Measurements from ENCODE around the gene MED15. TPM values are rescaled to one million over a fixed set of nuclear protein-coding genes. Genes with fewer than 3 reads are reported as not detected.

The MED15 gene
- total RNA-seq, 4 donors from 2014 or later, result 37.5 to 69.4 (median 52.7) TPM

- H3K27me3 ChIP-seq, result no peaks in the 10 kb centered on the region
- no peak for TF ChIP-seq CTCF (IDR thresholded peaks at IDR 0.05 in 4 of 5, conservative IDR thresholded peaks at IDR 0.05 in 1 of 5)
- TF ChIP-seq POLR2A (IDR thresholded peaks at IDR 0.05), result no peak
- intact Hi-C loops (cut with DNase I; ENCODE audit: low total_unique reads), result no loop called here
- no peak overlapping the region for H3K4me3 ChIP-seq
- ATAC-seq, result no peak
- H3K36me3 ChIP-seq, result peaks cover 0 to 16% of the 10 kb centered on the region in 2 donors
- peaks cover 14 to 17% of the 10 kb centered on the region in 2 donors for H3K4me1 ChIP-seq
- DNase-seq, result no peak
- H3K27ac ChIP-seq, result peak overlapping the region; percentile 26 to 60 (median 44)
- in situ Hi-C loops (cut with MboI; ENCODE audit: low sequenced_read_pairs in 4 of 4), result no loop called here
- H3K9me3 ChIP-seq, result no peaks in the 10 kb centered on the region
Observed at GRCh38 chr22:20524004-20524481, 16.6 kb downstream of the MED15 start.

GRCh38 chr22:20525048-20525447, 17.6 kb downstream of the MED15 start:
- in situ Hi-C loops (cut with MboI; ENCODE audit: low sequenced_read_pairs in 4 of 4), result no loop called here
- peaks cover 18% of the 10 kb centered on the region in 2 donors for H3K4me1 ChIP-seq

GRCh38 chr22:20526305-20526627, 18.9 kb downstream of the MED15 start:
- H3K27ac ChIP-seq, result no peak overlapping the region
- intact Hi-C loops (cut with DNase I; ENCODE audit: low total_unique reads), result no loop called here

More at GRCh38 chr22:20525048-20525447, 17.6 kb downstream of the MED15 start:
- Histone ChIP-seq H3K36me3 (peaks cover 0 to 10% of the 10 kb centered on the region in 2 donors), H3K4me3 (no peak overlapping the region), H3K27ac (no peak overlapping the region), H3K9me3 (no peaks in the 10 kb centered on the region), H3K27me3 (no peaks in the 10 kb centered on the region)
- TF ChIP-seq POLR2A (IDR thresholded peaks at IDR 0.05), result no peak
- TF ChIP-seq CTCF (IDR thresholded peaks at IDR 0.05 in 4 of 5, conservative IDR thresholded peaks at IDR 0.05 in 1 of 5), result no peak
- ATAC-seq (no peak), DNase-seq (no peak)
- intact Hi-C loops (cut with DNase I; ENCODE audit: low total_unique reads), result no loop called here

GRCh38 chr22:20526628-20527355, 19.4 kb downstream of the MED15 start:
- Histone ChIP-seq H3K27ac (no peak overlapping the region), H3K27me3 (no peaks in the 10 kb centered on the region), H3K4me1 (peaks cover 35 to 36% of the 10 kb centered on the region in 2 donors), H3K9me3 (no peaks in the 10 kb centered on the region), H3K36me3 (peaks cover 0 to 6% of the 10 kb centered on the region in 2 donors), H3K4me3 (no peak overlapping the region)
- DNase-seq (no peak), ATAC-seq (no peak)
- in situ Hi-C loops (cut with MboI; ENCODE audit: low sequenced_read_pairs in 4 of 4) (no loop called here), intact Hi-C loops (cut with DNase I; ENCODE audit: low total_unique reads) (no loop called here)
- TF ChIP-seq CTCF (IDR thresholded peaks at IDR 0.05 in 4 of 5, conservative IDR thresholded peaks at IDR 0.05 in 1 of 5) (no peak), POLR2A (IDR thresholded peaks at IDR 0.05) (no peak)

More at GRCh38 chr22:20526305-20526627, 18.9 kb downstream of the MED15 start:
- no peak for ATAC-seq
- no peaks in the 10 kb centered on the region for H3K9me3 ChIP-seq
- in situ Hi-C loops (cut with MboI; ENCODE audit: low sequenced_read_pairs in 4 of 4), result no loop called here
- DNase-seq, result no peak
- H3K27me3 ChIP-seq, result no peaks in the 10 kb centered on the region
- peaks cover 0 to 6% of the 10 kb centered on the region in 2 donors for H3K36me3 ChIP-seq
- peaks cover 30 to 31% of the 10 kb centered on the region in 2 donors for H3K4me1 ChIP-seq
- H3K4me3 ChIP-seq, result no peak overlapping the region
- TF ChIP-seq POLR2A (IDR thresholded peaks at IDR 0.05), result no peak
- TF ChIP-seq CTCF (IDR thresholded peaks at IDR 0.05 in 4 of 5, conservative IDR thresholded peaks at IDR 0.05 in 1 of 5), result no peak

All from gastrocnemius medialis (tissue), 4 donors.